GM12865 (cell line): Measurements from ENCODE around the gene CASK.

Experiments
- DNase-seq: peaks from one replicate; pipeline ENCODE4 v3.0.0; 2010; ENCODE audit warnings: low read depth
- H3K4me3 ChIP-seq: 2 replicates; pipeline ENCODE4 v1.5.1; 2011; ENCODE audit warnings: mild to moderate bottlenecking, low read depth, low read length, control low read depth
- TF ChIP-seq, protein P1 (sequence below): IDR thresholded peaks from 2 replicates; pipeline ENCODE4 v1.5.1; 2011; ENCODE audit warnings: low read length, control low read depth, low read depth, inconsistent platforms; ENCODE audit not compliant: insufficient read depth; ENCODE audit errors: missing control alignments

CASK gene

DNA sequence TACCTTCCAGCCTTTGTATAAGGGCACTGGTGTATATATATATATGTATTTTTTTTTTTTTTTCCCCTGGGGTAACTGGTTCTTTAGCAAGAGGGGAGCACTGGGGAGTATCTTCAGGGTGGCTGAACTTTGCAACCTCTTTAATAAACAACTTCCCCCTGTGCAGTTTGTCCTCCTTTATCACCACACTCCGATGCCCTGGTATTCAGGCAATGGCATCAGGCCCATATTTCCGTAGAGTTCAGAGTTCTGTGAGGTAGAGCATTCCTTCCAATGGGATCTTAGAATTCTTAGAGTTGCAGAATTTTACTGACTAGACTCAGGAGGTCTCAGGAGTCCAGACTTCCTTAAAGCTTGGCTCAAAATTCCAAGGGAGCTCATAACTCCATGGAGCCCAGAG, 451.6 kb downstream of the CASK start:
- no peak overlapping the region for H3K4me3 ChIP-seq
- TF ChIP-seq, protein P1, sequence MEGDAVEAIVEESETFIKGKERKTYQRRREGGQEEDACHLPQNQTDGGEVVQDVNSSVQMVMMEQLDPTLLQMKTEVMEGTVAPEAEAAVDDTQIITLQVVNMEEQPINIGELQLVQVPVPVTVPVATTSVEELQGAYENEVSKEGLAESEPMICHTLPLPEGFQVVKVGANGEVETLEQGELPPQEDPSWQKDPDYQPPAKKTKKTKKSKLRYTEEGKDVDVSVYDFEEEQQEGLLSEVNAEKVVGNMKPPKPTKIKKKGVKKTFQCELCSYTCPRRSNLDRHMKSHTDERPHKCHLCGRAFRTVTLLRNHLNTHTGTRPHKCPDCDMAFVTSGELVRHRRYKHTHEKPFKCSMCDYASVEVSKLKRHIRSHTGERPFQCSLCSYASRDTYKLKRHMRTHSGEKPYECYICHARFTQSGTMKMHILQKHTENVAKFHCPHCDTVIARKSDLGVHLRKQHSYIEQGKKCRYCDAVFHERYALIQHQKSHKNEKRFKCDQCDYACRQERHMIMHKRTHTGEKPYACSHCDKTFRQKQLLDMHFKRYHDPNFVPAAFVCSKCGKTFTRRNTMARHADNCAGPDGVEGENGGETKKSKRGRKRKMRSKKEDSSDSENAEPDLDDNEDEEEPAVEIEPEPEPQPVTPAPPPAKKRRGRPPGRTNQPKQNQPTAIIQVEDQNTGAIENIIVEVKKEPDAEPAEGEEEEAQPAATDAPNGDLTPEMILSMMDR = no peak
- no peak for DNase-seq

DNA sequence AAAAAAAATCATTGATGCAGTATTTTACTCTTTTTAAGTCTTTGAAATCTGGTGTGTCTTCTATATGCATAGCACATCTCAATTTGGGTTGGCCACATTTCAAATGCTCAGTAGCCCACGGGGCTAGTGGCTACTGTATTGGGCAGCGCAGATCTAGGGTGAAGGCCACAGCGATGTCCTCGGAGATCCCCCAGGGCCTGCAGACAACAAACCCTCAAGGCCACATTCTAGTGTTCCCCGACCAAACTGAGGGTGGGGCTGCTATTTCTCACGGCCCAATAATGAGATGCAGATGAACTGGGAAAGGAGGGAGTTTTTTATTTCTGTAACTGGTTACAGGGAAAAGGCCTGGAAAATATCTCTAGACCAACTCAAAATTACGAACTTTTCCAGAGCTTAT, 452.6 kb downstream of the CASK start:
- no peak overlapping the region for H3K4me3 ChIP-seq
- TF ChIP-seq, protein P1 = no peak
- DNase-seq = no peak

GRCh38 chrX:41468647-41469323, 454.6 kb downstream of the CASK start:
- no peak overlapping the region for H3K4me3 ChIP-seq
- DNase-seq = no peak
- TF ChIP-seq, protein P1 = no peak
